Adrenal gland (tissue), 12 donors: Measurements from ENCODE around the gene MBLAC1. TPM values are rescaled to one million over a fixed set of nuclear protein-coding genes. Genes with fewer than 3 reads are reported as not detected.

Source experiments
- DNase-seq, 7 donors: peaks; one replicate each; pipeline ENCODE4 v3.0.0-alpha.2; 2019 to 2020
- H3K27ac ChIP-seq, 5 donors: fragments of 200-600 bp; sonication (generic) in 4 of 5; 1 replicate in 3 of 5; 2 replicates in 2 of 5; pipeline versions ENCODE4 v1.5.1 to v1.8.0; 2016 to 2020; ENCODE audit warnings: mild to moderate bottlenecking in 1 of 5
- H3K27me3 ChIP-seq: fragments of 200-600 bp; 2 replicates; pipeline ENCODE4 v1.8.0; 2021
- H3K36me3 ChIP-seq, 2 donors: fragments of 200-600 bp; replicated peaks in 1 of 2; 1 replicate in 1 of 2; 2 replicates in 1 of 2; pipeline versions ENCODE4 v1.5.1 to v1.8.0; 2018 to 2022
- H3K4me1 ChIP-seq, 2 donors: fragments of 200-600 bp; replicated peaks in 1 of 2; 1 replicate in 1 of 2; 2 replicates in 1 of 2; pipeline versions ENCODE4 v1.5.1 to v1.8.0; 2018 to 2021
- H3K4me3 ChIP-seq, 4 donors: fragments of 200-600 bp; sonication (generic) in 3 of 4; one replicate each; pipeline ENCODE4 v1.5.1; 2016 to 2018
- H3K9me3 ChIP-seq, 3 donors: fragments of 200-600 bp; sonication (generic) in 1 of 3; replicated peaks in 1 of 3; 1 replicate in 2 of 3; 2 replicates in 1 of 3; pipeline versions ENCODE4 v1.5.1 to v1.8.0; 2016 to 2021
- CTCF ChIP-seq, 6 experiments: fragments of 450-650 bp in 4 of 6; fragments of 200-600 bp in 2 of 6; sonication (generic) in 1 of 6; IDR thresholded peaks; 1 replicate in 5 of 6; 2 replicates in 1 of 6; pipeline versions ENCODE4 v1.5.1 to v1.8.0; 2016 to 2021; ENCODE audit warnings: antibody characterized with exemption in 6 of 6, mild to moderate bottlenecking in 2 of 6, moderate library complexity in 1 of 6
- POLR2A ChIP-seq, 2 donors: fragments of 450-650 bp; IDR thresholded peaks; one replicate each; pipeline ENCODE4 v1.6.1; 2017; ENCODE audit warnings: antibody characterized with exemption in 2 of 2, mild to moderate bottlenecking in 2 of 2, moderate library complexity in 1 of 2
- WGBS, 4 donors: extraction: QIAGEN DNeasy Blood & Tissue Kit in 2 of 4; methylation state at CpG; one replicate each; pipeline versions ENCODE4 v1.1.5 to v1.1.7; 2013 to 2017; 5-methylcytosine and 5-hydroxymethylcytosine counted together
- intact Hi-C, 2 donors: fragments of 100-400 bp; cut with DNase I; formaldehyde crosslinking; loops; one replicate each; pipeline versions ENCODE4 v1.14.1 to v1.15.0; 2022 to 2023
- polyA plus RNA-seq, 3 donors: library from polyadenylated mRNA; stranded (reverse); fragments of 200-250 nt in 2 of 3; fragments of 350-450 nt in 1 of 3; fragmentation: Illumina TruSeq in 1 of 3; extraction: RNeasy Lipid Tissue Mini Kit (QIAGEN cat#74804) in 1 of 3; gene quantifications; one replicate each; pipeline ENCODE4 v1.2.3, GENCODE V29; 2013 to 2014
- total RNA-seq, 9 donors: library from RNA; depleted of rRNA in 4 of 9; stranded (reverse); fragments of >200 nt in 4 of 9; fragments of 120-200 nt in 1 of 9; fragmentation: NEBNext Ultra II Directional in 1 of 9; extraction: Animal tissue kit (Norgen Biotek cat#: 25700) in 1 of 9; gene quantifications; one replicate each; pipeline versions ENCODE4 v1.1.0 to v1.2.4, GENCODE V29; 2013 to 2023
- donor health status: healthy with polysubstance abuse.
- donor health status: Bipolar disorder and iron deficiency.
- donor health status: DM: yes; HTN: yes; CAD: no.
- donor health status: DM: no; HTN: no; CAD: no.
- donor health status: DM: no; HTN: no; CAD: no.
- donor health status: DM: yes; HTN: yes; CAD: no.

Gene MBLAC1
- total and polyA plus RNA-seq, 12 donors: 0.38 to 7.0 (median 3.4) TPM

- H3K9me3 ChIP-seq: no peaks in the 10 kb centered on the region
- 20 to 43% (median 31%) methylated on average over 8 to 19 of the region's 19 CpGs for WGBS, 4 donors
- no peaks in the 10 kb centered on the region for H3K36me3 ChIP-seq
- H3K4me3 ChIP-seq: peak overlapping the region; percentile 16 to 76 (median 54)
- H3K4me1 ChIP-seq: peaks cover 12 to 16% of the 10 kb centered on the region in 2 donors
- intact Hi-C loops: no loop called here
- H3K27ac ChIP-seq: peak overlapping the region in 4 of 5 donors; percentile 60 to 94 (median 78)
- peak; percentile 63 to 82 (median 72) for DNase-seq
- H3K27me3 ChIP-seq: no peaks in the 10 kb centered on the region
- TF ChIP-seq CTCF (IDR thresholded peaks at IDR 0.05) (no peak), POLR2A (IDR thresholded peaks at IDR 0.05) (no peak)
Measured at GRCh38 chr7:100119970-100120732, 6.6 kb upstream of the MBLAC1 start.

GRCh38 chr7:100120733-100121036 lies 6.1 kb upstream of the MBLAC1 start:
- WGBS, 4 donors: 16 to 29% (median 23%) methylated on average over 1 of the region's 1 CpG
- Histone ChIP-seq H3K27me3 (no peaks in the 10 kb centered on the region), H3K27ac (peak overlapping the region in 2 of 5 donors; percentile 85 to 94), H3K36me3 (no peaks in the 10 kb centered on the region), H3K9me3 (no peaks in the 10 kb centered on the region), H3K4me3 (no peak overlapping the region), H3K4me1 (peaks cover 13 to 21% of the 10 kb centered on the region in 2 donors)
- DNase-seq: no peak
- no peak for TF ChIP-seq CTCF (IDR thresholded peaks at IDR 0.05)
- TF ChIP-seq POLR2A (IDR thresholded peaks at IDR 0.05): no peak
- intact Hi-C loops: no loop called here

- Histone ChIP-seq H3K4me3 (no peak overlapping the region), H3K27me3 (no peaks in the 10 kb centered on the region), H3K4me1 (peaks cover 18 to 29% of the 10 kb centered on the region in 2 donors), H3K36me3 (no peaks in the 10 kb centered on the region), H3K27ac (no peak overlapping the region), H3K9me3 (no peaks in the 10 kb centered on the region)
- 35 to 56% (median 49%) methylated on average over 13 of the region's 13 CpGs for WGBS, 4 donors
- no peak for DNase-seq
- TF ChIP-seq CTCF (IDR thresholded peaks at IDR 0.05) (no peak), POLR2A (IDR thresholded peaks at IDR 0.05) (no peak)
- intact Hi-C loops: no loop called here
Measured at GRCh38 chr7:100122067-100122466, 4.7 kb upstream of the MBLAC1 start.

GRCh38 chr7:100122568-100122967 lies 4.2 kb upstream of the MBLAC1 start:
- Histone ChIP-seq H3K36me3 (no peaks in the 10 kb centered on the region), H3K27ac (no peak overlapping the region), H3K4me1 (peaks cover 19 to 32% of the 10 kb centered on the region in 2 donors), H3K4me3 (no peak overlapping the region), H3K9me3 (no peaks in the 10 kb centered on the region), H3K27me3 (no peaks in the 10 kb centered on the region)
- peak in 2 of 7 donors; percentile 45 to 55 for DNase-seq
- WGBS, 4 donors: 80 to 100% (median 87%) methylated on average over 1 of the region's 1 CpG
- intact Hi-C loops: no loop called here
- no peak for TF ChIP-seq POLR2A (IDR thresholded peaks at IDR 0.05)
- no peak for TF ChIP-seq CTCF (IDR thresholded peaks at IDR 0.05)
